Measurements from ENCODE around the gene SAPCD1.
"Not testable (repeated sequence)": the region's sequence is repeated elsewhere in the genome, so short reads cannot be mapped to it uniquely, and the experiment has no call there.

SAPCD1 gene

GRCh38 chr6:31778999-31779885, 16.8 kb downstream of the SAPCD1 start:
- DNase-seq: no peak

- no peak for DNase-seq
Observed at GRCh38 chr6:31779908-31780307, 17.5 kb downstream of the SAPCD1 start.

- DNase-seq: no peak
Observed at GRCh38 chr6:31780507-31781243, 18.2 kb downstream of the SAPCD1 start.

GRCh38 chr6:31781244-31782125, 19.0 kb downstream of the SAPCD1 start:
- no peak for DNase-seq

- no peak for DNase-seq
Observed at GRCh38 chr6:31782126-31782855, 19.8 kb downstream of the SAPCD1 start.

- no peak for DNase-seq
Observed at GRCh38 chr6:31784098-31784925, 21.9 kb downstream of the SAPCD1 start.

- no peak for DNase-seq
Observed at GRCh38 chr6:31785475-31785874, 23.0 kb downstream of the SAPCD1 start.

- DNase-seq: peak; percentile 61
Observed at GRCh38 chr6:31791324-31792089, 29.1 kb downstream of the SAPCD1 start.

- DNase-seq: no peak
Observed at GRCh38 chr6:31792090-31792374, 29.6 kb downstream of the SAPCD1 start.

- peak; percentile 73 for DNase-seq
Observed at GRCh38 chr6:31792761-31793171, 30.3 kb downstream of the SAPCD1 start.

GRCh38 chr6:31793927-31794245, 31.4 kb downstream of the SAPCD1 start:
- DNase-seq: not testable (repeated sequence)

GRCh38 chr6:31794294-31794865, 31.9 kb downstream of the SAPCD1 start:
- peak; percentile 42 for DNase-seq

- DNase-seq: no peak
Observed at GRCh38 chr6:31794866-31795615, 32.6 kb downstream of the SAPCD1 start.

- peak; percentile 93 for DNase-seq
Observed at GRCh38 chr6:31795616-31796298, 33.3 kb downstream of the SAPCD1 start, which contains the start of gene VARS1. TSS of gene VARS1 (minus strand) at chr6:31795752. CDS start at chr6:31795217, 535 bp downstream.

- no peak for DNase-seq
Observed at GRCh38 chr6:31796993-31797385, 34.5 kb downstream of the SAPCD1 start.

GRCh38 chr6:31797588-31797987, 35.1 kb downstream of the SAPCD1 start:
- DNase-seq: no peak

GRCh38 chr6:31799781-31800180, 37.3 kb downstream of the SAPCD1 start:
- peak; percentile 67 for DNase-seq

GRCh38 chr6:31801031-31801927, 38.8 kb downstream of the SAPCD1 start:
- DNase-seq: not testable (repeated sequence)
